Colonic mucosa (tissue), 4 donors: ENCODE data around the gene KCNG4. TPM values are rescaled to one million over a fixed set of nuclear protein-coding genes. Genes with fewer than 3 reads are reported as not detected.

Experiments used
- DNase-seq: peaks from one replicate; pipeline ENCODE4 v3.0.0-alpha.2; 2020
- H3K27ac ChIP-seq: fragments of 200-600 bp; one replicate; pipeline ENCODE4 v1.8.0; 2021
- H3K27me3 ChIP-seq: fragments of 200-600 bp; one replicate; pipeline ENCODE4 v1.8.0; 2021
- H3K36me3 ChIP-seq: fragments of 200-600 bp; one replicate; pipeline ENCODE4 v1.8.0; 2021
- H3K4me1 ChIP-seq: fragments of 200-600 bp; one replicate; pipeline ENCODE4 v1.8.0; 2021; ENCODE audit warnings: mild to moderate bottlenecking
- H3K4me3 ChIP-seq: fragments of 200-600 bp; one replicate; pipeline ENCODE4 v1.8.0; 2021
- H3K9ac ChIP-seq, 2 donors: one replicate each; pipeline ENCODE4 v1.7.0; 2013; ENCODE audit warnings: control low read depth in 2 of 2, low read depth in 2 of 2, low read length in 2 of 2
- H3K9me3 ChIP-seq: fragments of 200-600 bp; one replicate; pipeline ENCODE4 v1.8.0; 2021
- CTCF ChIP-seq: fragments of 200-600 bp; IDR thresholded peaks from one replicate; pipeline ENCODE4 v1.8.0; 2022; ENCODE audit warnings: antibody characterized with exemption, mild to moderate bottlenecking
- intact Hi-C: fragments of 100-400 bp; cut with DNase I; formaldehyde crosslinking; loops from one replicate; pipeline ENCODE4 v1.14.1; 2022
- total RNA-seq, 2 donors: library from RNA; stranded (reverse); fragmentation: NEBNext Ultra II Directional in 1 of 2; extraction: Animal tissue kit (Norgen Biotek cat#: 25700) in 1 of 2; gene quantifications; one replicate each; pipeline ENCODE4 v1.2.1, GENCODE V29; 2021
- donor health status: healthy.
- donor health status: DM: no; HTN: no; CAD: no.
- donor health status: DM: no; HTN: no; CAD: no.

The KCNG4 gene
- total RNA-seq, 2 donors from 2014 or later: not detected

DNA sequence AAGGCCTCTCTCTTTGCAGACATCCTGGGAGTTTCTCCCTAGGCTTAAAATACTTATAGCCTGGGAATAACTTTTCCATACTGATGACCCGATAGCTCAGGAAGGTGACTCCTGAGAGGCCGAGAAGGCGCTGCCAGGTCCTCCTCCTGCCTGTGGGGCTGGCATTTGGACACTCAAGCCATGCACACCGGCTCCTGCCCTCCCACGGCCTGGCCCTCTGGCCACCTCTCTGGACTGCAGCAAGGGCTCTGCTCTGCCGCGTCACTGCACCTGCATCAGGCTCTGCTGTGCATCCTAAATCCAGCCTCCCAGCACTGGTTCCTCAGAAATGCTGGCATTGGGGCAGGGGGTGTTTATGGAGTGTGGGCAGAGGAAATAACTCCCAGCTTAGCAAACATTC lies 14.2 kb downstream of the KCNG4 start:
- Histone ChIP-seq H3K4me3 (no peak overlapping the region), H3K9ac (no peak overlapping the region), H3K9me3 (no peaks in the 10 kb centered on the region), H3K27me3 (no peaks in the 10 kb centered on the region), H3K27ac (no peak overlapping the region), H3K36me3 (no peaks in the 10 kb centered on the region), H3K4me1 (no peaks in the 10 kb centered on the region)
- no peak for TF ChIP-seq CTCF
- no peak for DNase-seq
- intact Hi-C loops: no loop called here

DNA sequence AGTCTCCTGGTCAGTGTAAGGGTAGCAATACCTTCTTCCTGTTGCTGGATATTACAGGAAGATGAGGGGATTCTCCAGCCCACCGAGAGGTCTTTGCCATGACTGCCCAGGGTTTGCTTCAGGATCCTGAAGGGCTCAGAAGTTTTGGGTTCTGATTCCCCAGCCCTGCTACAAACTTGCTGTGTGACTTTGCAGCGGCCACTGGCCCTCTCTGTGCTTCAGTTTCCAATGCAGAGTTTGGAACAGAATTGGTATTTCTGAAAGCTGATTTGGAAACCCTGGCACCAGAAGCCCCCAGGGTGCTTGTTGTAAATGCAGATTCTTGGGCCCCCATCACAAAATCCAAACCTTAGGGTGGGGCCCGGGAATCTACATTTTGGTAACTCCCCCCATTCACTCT lies 14.7 kb downstream of the KCNG4 start:
- no peak overlapping the region for H3K9ac ChIP-seq
- H3K27me3 ChIP-seq: no peaks in the 10 kb centered on the region
- no peak for DNase-seq
- no peak for TF ChIP-seq CTCF
- intact Hi-C loops: no loop called here
- H3K27ac ChIP-seq: no peak overlapping the region
- H3K4me1 ChIP-seq: no peaks in the 10 kb centered on the region
- H3K9me3 ChIP-seq: no peaks in the 10 kb centered on the region
- H3K4me3 ChIP-seq: no peak overlapping the region
- no peaks in the 10 kb centered on the region for H3K36me3 ChIP-seq

DNA sequence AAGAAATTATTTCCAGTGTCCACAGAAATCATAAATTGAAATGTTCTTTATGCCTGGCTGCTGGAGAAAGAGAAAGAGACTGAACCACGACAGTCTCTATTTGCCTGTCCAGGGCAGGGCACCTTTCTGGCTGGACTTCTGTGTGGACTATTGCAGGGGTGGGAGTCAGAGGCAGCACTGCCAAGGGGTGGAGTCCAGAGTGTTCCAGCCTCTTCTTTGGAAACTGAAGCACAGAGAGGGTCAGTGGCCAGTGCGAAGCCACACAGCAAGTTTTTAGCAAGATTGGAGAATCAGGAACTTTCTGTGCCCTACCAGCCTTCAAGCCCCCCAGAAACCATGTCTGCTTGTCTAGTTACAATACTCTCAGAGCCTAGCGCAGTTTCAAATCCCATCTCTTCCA lies 15.3 kb downstream of the KCNG4 start:
- intact Hi-C loops: no loop called here
- H3K27me3 ChIP-seq: no peaks in the 10 kb centered on the region
- no peak for TF ChIP-seq CTCF
- no peaks in the 10 kb centered on the region for H3K4me1 ChIP-seq
- DNase-seq: no peak
- no peaks in the 10 kb centered on the region for H3K36me3 ChIP-seq
- no peak overlapping the region for H3K9ac ChIP-seq
- H3K27ac ChIP-seq: no peak overlapping the region
- no peak overlapping the region for H3K4me3 ChIP-seq
- no peaks in the 10 kb centered on the region for H3K9me3 ChIP-seq

GRCh38 chr16:84223456-84223855 lies 16.4 kb downstream of the KCNG4 start:
- H3K4me3 ChIP-seq: no peak overlapping the region
- no peak for DNase-seq
- no peaks in the 10 kb centered on the region for H3K9me3 ChIP-seq
- H3K4me1 ChIP-seq: no peaks in the 10 kb centered on the region
- no peak overlapping the region for H3K9ac ChIP-seq
- no peaks in the 10 kb centered on the region for H3K27me3 ChIP-seq
- intact Hi-C loops: no loop called here
- no peak overlapping the region for H3K27ac ChIP-seq
- TF ChIP-seq CTCF: no peak
- H3K36me3 ChIP-seq: no peaks in the 10 kb centered on the region

GRCh38 chr16:84220851-84221250 lies 19.0 kb downstream of the KCNG4 start:
- no peaks in the 10 kb centered on the region for H3K4me1 ChIP-seq

More at GRCh38 chr16:84220851-84221250, 19.0 kb downstream of the KCNG4 start:
- H3K27me3 ChIP-seq: no peaks in the 10 kb centered on the region
- DNase-seq: no peak
- H3K9me3 ChIP-seq: no peaks in the 10 kb centered on the region
- no peak for TF ChIP-seq CTCF
- intact Hi-C loops: no loop called here
- H3K9ac ChIP-seq: no peak overlapping the region
- H3K36me3 ChIP-seq: no peaks in the 10 kb centered on the region
- H3K4me3 ChIP-seq: no peak overlapping the region
- H3K27ac ChIP-seq: no peak overlapping the region
